ENCODE data around the gene LRG1.
"Not testable (repeated sequence)": the region's sequence is repeated elsewhere in the genome, so short reads cannot be mapped to it uniquely, and the experiment has no call there.

LRG1 gene

GRCh38 chr19:4576016-4576933, 36.4 kb upstream of the LRG1 start:
- peak; percentile 37 to 78 for DNase-seq (ENCODE audit: low read depth in 2 of 2)

GRCh38 chr19:4575267-4576015, 35.6 kb upstream of the LRG1 start:
- no peak for DNase-seq (ENCODE audit: low read depth in 2 of 2)

GRCh38 chr19:4573682-4574081, 33.8 kb upstream of the LRG1 start:
- no peak for DNase-seq (ENCODE audit: low read depth in 2 of 2)

- DNase-seq (ENCODE audit: low read depth in 2 of 2), result no peak
Measured at GRCh38 chr19:4571305-4571917, 31.6 kb upstream of the LRG1 start.

- DNase-seq (ENCODE audit: low read depth in 2 of 2), result no peak
Measured at GRCh38 chr19:4570916-4571304, 31.1 kb upstream of the LRG1 start.

- no peak for DNase-seq (ENCODE audit: low read depth in 2 of 2)
Measured at GRCh38 chr19:4570402-4570801, 30.6 kb upstream of the LRG1 start.

GRCh38 chr19:4568886-4569285, 29.1 kb upstream of the LRG1 start:
- DNase-seq (ENCODE audit: low read depth in 2 of 2), result no peak

- DNase-seq (ENCODE audit: low read depth in 2 of 2), result peak; percentile 32 to 69
Measured at GRCh38 chr19:4567584-4568071, 27.8 kb upstream of the LRG1 start.

- no peak for DNase-seq (ENCODE audit: low read depth in 2 of 2)
Measured at GRCh38 chr19:4566402-4567051, 26.7 kb upstream of the LRG1 start.

GRCh38 chr19:4563562-4563961, 23.7 kb upstream of the LRG1 start:
- DNase-seq (ENCODE audit: low read depth in 2 of 2), result not testable (repeated sequence)

GRCh38 chr19:4562085-4562484, 22.2 kb upstream of the LRG1 start:
- not testable (repeated sequence) for DNase-seq (ENCODE audit: low read depth in 2 of 2)

- no peak for DNase-seq (ENCODE audit: low read depth in 2 of 2)
Measured at GRCh38 chr19:4559569-4559968, 19.7 kb upstream of the LRG1 start, which contains the start of gene SEMA6B. Gene SEMA6B, minus strand, starts transcription at chr19:4559684. Its CDS starts 1,227 bp downstream, at chr19:4558457.

GRCh38 chr19:4557971-4558941, 18.4 kb upstream of the LRG1 start:
- peak in 1 of 2 experiments; percentile 21 for DNase-seq (ENCODE audit: low read depth in 2 of 2)

- DNase-seq (ENCODE audit: low read depth in 2 of 2), result no peak
Measured at GRCh38 chr19:4557144-4557970, 17.5 kb upstream of the LRG1 start.

- peak in 1 of 2 experiments; percentile 23 for DNase-seq (ENCODE audit: low read depth in 2 of 2)
Measured at GRCh38 chr19:4556597-4557127, 16.8 kb upstream of the LRG1 start.

GRCh38 chr19:4555657-4556561, 16.1 kb upstream of the LRG1 start:
- DNase-seq (ENCODE audit: low read depth in 2 of 2), result no peak

GRCh38 chr19:4554717-4555116, 14.9 kb upstream of the LRG1 start:
- DNase-seq (ENCODE audit: low read depth in 2 of 2), result no peak

GRCh38 chr19:4553775-4554174, 13.9 kb upstream of the LRG1 start:
- no peak for DNase-seq (ENCODE audit: low read depth in 2 of 2)
